GM12878 (cell line): ENCODE measurements around the gene PDE11A.

Experiments used
- EED ChIP-seq: sonication (generic); IDR thresholded peaks from 2 replicates; pipeline ENCODE4 v1.6.1; 2016; ENCODE audit warnings: antibody characterized with exemption, low read depth
- MXI1 ChIP-seq: fragments of 150-350 bp; IDR thresholded peaks from 2 replicates; pipeline ENCODE4 v1.6.1; 2011; ENCODE audit warnings: low read depth, mild to moderate bottlenecking, inconsistent platforms, low read length, improper control_type of control experiment
- NRF1 ChIP-seq: conservative IDR thresholded peaks from 2 replicates; pipeline ENCODE4 v1.6.1; 2011; ENCODE audit warnings: mild to moderate bottlenecking, low read depth, low read length, improper control_type of control experiment
- POLR2A ChIP-seq: IDR thresholded peaks from 2 replicates; pipeline ENCODE4 v1.6.1; 2011; ENCODE audit warnings: low read depth, mild to moderate bottlenecking, low read length

- TF ChIP-seq EED (no peak), MXI1 (no peak), NRF1 (no peak), POLR2A (no peak)
Measured at GRCh38 chr2:178066324-178066723, 6.3 kb downstream of the PDE11A start.
